Testis (tissue), 3 donors: Measurements from ENCODE around the gene FBXO8. TPM values are rescaled to one million over a fixed set of nuclear protein-coding genes. Genes with fewer than 3 reads are reported as not detected.

Experiments
- DNase-seq: peaks from one replicate; pipeline ENCODE4 v3.0.0-alpha.2; 2019
- H3K27ac ChIP-seq, 2 donors: fragments of 200-600 bp; sonication (generic); one replicate each; pipeline ENCODE4 v1.5.1; 2019
- H3K27me3 ChIP-seq: fragments of 200-600 bp; sonication (generic); one replicate; pipeline ENCODE4 v1.5.1; 2019
- H3K36me3 ChIP-seq: fragments of 200-600 bp; sonication (generic); one replicate; pipeline ENCODE4 v1.5.1; 2017; ENCODE audit warnings: low read depth; ENCODE audit errors: missing control alignments
- H3K4me1 ChIP-seq: fragments of 200-600 bp; sonication (generic); one replicate; pipeline ENCODE4 v1.5.1; 2019
- H3K4me3 ChIP-seq, 2 donors: fragments of 200-600 bp; sonication (generic); one replicate each; pipeline ENCODE4 v1.5.1; 2017 to 2019
- H3K9me3 ChIP-seq: fragments of 200-600 bp; sonication (generic); one replicate; pipeline ENCODE4 v1.5.1; 2017
- POLR2A ChIP-seq: fragments of 450-650 bp; IDR thresholded peaks from one replicate; pipeline ENCODE4 v1.6.1; 2017; ENCODE audit warnings: antibody characterized with exemption, mild to moderate bottlenecking, moderate library complexity
- WGBS, 2 donors: methylation state at CpG; one replicate each; pipeline ENCODE4 v1.1.5; 2018; 5-methylcytosine and 5-hydroxymethylcytosine counted together
- intact Hi-C: fragments of 100-400 bp; cut with DNase I; formaldehyde crosslinking; loops from one replicate; pipeline ENCODE4 v1.15.1; 2023; ENCODE audit warnings: low total_unique reads
- polyA plus RNA-seq: library from polyadenylated mRNA; stranded (reverse); fragments of 350-450 nt; fragmentation: Illumina TruSeq; extraction: RNeasy Lipid Tissue Mini Kit (QIAGEN cat#74804); gene quantifications from one replicate; pipeline ENCODE4 v1.2.3, GENCODE V29; 2014; ENCODE audit warnings: low read depth, low replicate concordance; ENCODE audit not compliant: insufficient read depth
- total RNA-seq, 2 donors: library from RNA; depleted of rRNA; stranded (reverse); fragments of >200 nt; gene quantifications; one replicate each; pipeline ENCODE4 v1.2.3, GENCODE V29; 2016
- TF ChIP-seq, protein P1 (sequence below), 3 experiments: fragments of 450-650 bp in 2 of 3; fragments of 200-600 bp in 1 of 3; sonication (generic) in 1 of 3; IDR thresholded peaks; one replicate each; pipeline ENCODE4 v1.5.1; 2016 to 2019; ENCODE audit warnings: antibody characterized with exemption in 3 of 3, mild to moderate bottlenecking in 2 of 3, moderate library complexity in 1 of 3

The FBXO8 gene
- total and polyA plus RNA-seq, 3 donors from 2014 or later, result 22.6 to 25.5 (median 24.5) TPM

DNA sequence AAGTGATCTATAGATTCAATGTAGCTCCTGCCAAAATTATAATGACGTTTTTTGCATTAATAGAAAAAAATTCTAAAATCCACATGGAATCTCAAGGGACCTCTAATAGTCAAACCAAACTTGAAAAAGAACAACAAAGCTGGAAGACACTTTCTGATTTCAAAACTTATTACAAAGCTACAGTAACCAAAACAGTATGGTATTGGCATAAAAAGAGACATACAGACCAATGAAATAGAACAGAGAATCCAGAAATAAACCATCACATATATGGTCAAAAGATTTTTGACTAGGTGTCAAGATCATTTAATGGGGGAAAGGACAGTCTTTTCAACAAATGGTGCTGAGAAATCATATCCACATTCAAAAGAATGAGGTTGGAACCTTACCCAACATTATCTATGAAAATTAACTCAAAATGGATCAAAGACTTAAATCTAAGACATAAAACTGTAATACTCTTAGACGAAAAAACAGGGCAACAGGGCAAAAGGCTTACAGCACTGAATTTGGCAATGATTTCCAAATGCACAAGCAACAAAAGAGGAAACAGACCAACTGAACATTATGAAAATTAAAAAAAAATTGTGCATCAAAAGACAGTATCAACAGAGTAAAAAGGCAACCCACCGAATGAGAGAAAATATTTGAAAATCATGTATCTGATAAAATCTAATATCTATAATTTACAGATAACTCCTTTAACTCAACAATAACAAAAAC is 3.9 kb downstream of the FBXO8 start:
- intact Hi-C loops, result no loop called here
- Histone ChIP-seq H3K36me3 (no peaks in the 10 kb centered on the region), H3K4me3 (no peak overlapping the region), H3K27me3 (no peaks in the 10 kb centered on the region), H3K27ac (no peak overlapping the region), H3K9me3 (no peaks in the 10 kb centered on the region), H3K4me1 (no peaks in the 10 kb centered on the region)
- DNase-seq, result no peak
- TF ChIP-seq, protein P1, sequence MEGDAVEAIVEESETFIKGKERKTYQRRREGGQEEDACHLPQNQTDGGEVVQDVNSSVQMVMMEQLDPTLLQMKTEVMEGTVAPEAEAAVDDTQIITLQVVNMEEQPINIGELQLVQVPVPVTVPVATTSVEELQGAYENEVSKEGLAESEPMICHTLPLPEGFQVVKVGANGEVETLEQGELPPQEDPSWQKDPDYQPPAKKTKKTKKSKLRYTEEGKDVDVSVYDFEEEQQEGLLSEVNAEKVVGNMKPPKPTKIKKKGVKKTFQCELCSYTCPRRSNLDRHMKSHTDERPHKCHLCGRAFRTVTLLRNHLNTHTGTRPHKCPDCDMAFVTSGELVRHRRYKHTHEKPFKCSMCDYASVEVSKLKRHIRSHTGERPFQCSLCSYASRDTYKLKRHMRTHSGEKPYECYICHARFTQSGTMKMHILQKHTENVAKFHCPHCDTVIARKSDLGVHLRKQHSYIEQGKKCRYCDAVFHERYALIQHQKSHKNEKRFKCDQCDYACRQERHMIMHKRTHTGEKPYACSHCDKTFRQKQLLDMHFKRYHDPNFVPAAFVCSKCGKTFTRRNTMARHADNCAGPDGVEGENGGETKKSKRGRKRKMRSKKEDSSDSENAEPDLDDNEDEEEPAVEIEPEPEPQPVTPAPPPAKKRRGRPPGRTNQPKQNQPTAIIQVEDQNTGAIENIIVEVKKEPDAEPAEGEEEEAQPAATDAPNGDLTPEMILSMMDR (IDR thresholded peaks at IDR 0.05), result no peak
- TF ChIP-seq POLR2A, result no peak
- 89 to 94% methylated on average over 3 of the region's 3 CpGs for WGBS, 2 donors

DNA sequence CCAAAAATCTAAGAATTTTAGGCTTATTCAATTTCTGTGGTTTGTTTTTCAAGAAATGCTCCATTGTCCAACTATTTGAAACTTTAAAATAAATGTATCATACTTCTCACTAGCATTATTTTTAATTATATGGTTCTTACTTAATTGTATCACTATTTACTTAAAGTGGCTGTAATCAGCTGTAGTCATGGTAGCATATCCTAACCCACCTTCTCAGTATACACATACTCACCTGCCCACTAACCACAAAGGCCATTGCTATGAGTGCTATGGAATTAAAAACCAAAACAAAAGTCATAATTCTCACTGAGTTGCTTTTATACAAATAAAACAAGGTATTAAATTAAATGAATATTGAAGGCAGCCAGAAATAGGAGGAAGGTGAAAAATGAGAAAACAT is 5.0 kb downstream of the FBXO8 start:
- intact Hi-C loops, result no loop called here
- no peak for TF ChIP-seq POLR2A
- TF ChIP-seq, protein P1 (IDR thresholded peaks at IDR 0.05), result no peak
- no peaks in the 10 kb centered on the region for H3K4me1 ChIP-seq

DNA sequence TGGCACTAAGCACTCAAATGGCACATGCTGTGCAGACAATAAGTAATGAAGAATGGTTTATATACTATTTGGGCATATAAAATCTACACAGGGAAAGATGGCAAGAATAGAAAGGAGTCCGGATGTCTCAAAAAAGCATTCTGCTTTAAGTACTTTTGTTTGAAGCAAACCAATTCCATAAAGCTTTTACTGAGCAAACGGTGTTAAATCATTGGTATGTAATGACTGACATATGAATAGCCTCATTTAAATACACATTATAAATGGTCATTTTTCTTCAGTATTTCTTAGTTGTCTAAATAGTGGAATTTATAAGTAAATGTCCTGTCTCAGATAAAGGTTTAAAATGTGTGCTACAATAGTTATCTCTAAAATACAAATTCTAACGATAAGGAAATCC is 6.0 kb downstream of the FBXO8 start:
- 74 to 82% methylated on average over 3 of the region's 3 CpGs for WGBS, 2 donors
- H3K27ac ChIP-seq, result no peak overlapping the region
- no peaks in the 10 kb centered on the region for H3K27me3 ChIP-seq
- H3K4me1 ChIP-seq, result no peaks in the 10 kb centered on the region
- TF ChIP-seq, protein P1 (IDR thresholded peaks at IDR 0.05), result no peak
- TF ChIP-seq POLR2A, result no peak
- no peaks in the 10 kb centered on the region for H3K36me3 ChIP-seq
- H3K9me3 ChIP-seq, result no peaks in the 10 kb centered on the region
- DNase-seq, result no peak
- H3K4me3 ChIP-seq, result no peak overlapping the region
- intact Hi-C loops, result no loop called here

More for the DNA sequence above, 5.0 kb downstream of the FBXO8 start:
- DNase-seq, result no peak
- H3K27me3 ChIP-seq, result no peaks in the 10 kb centered on the region
- H3K27ac ChIP-seq, result no peak overlapping the region
- H3K4me3 ChIP-seq, result no peak overlapping the region
- no peaks in the 10 kb centered on the region for H3K36me3 ChIP-seq
- H3K9me3 ChIP-seq, result no peaks in the 10 kb centered on the region

DNA sequence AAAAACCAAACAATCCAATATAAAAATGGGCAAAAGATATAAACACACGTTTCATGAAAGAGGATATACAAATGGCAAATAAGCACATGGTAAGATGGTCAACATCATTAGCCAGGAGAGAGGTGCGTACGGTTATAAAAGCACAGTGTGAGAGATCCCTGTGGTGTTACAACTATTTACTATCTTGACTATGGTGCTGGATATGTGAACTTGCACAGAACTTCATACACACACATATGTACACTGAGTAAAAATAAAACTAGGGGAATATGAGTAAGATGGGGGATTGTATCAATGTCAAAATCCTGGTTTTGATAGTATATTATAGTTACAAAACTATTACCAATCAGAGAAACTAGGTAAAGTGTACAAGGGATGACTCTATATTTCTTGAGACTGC is 8.4 kb downstream of the FBXO8 start:
- intact Hi-C loops, result no loop called here
- no peaks in the 10 kb centered on the region for H3K36me3 ChIP-seq
- H3K4me3 ChIP-seq, result no peak overlapping the region
- 83 to 90% methylated on average over 3 of the region's 3 CpGs for WGBS, 2 donors
- H3K27ac ChIP-seq, result no peak overlapping the region
- DNase-seq, result no peak
- no peaks in the 10 kb centered on the region for H3K9me3 ChIP-seq
- no peaks in the 10 kb centered on the region for H3K27me3 ChIP-seq
- TF ChIP-seq, protein P1 (IDR thresholded peaks at IDR 0.05), result no peak
- no peak for TF ChIP-seq POLR2A
- no peaks in the 10 kb centered on the region for H3K4me1 ChIP-seq

DNA sequence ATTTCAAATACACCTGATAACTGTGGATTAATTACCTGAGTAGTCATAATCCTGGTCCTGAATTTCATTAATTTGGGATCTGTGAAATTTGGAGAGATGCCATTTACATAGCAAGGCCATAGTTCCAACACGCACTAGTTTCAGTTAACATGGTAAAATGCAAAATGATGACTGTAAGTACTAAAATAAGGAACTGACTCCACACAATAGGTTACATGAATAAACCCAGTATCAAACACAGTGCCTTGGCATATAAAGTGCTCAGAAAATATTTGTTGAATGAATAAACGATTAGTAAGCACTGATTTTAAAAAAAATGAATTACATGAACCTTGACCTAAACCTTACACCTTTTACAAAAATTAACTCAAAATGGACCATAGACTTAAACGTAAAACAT is 9.0 kb downstream of the FBXO8 start:
- H3K27ac ChIP-seq, result no peak overlapping the region
- H3K9me3 ChIP-seq, result no peaks in the 10 kb centered on the region
- no peak overlapping the region for H3K4me3 ChIP-seq
- intact Hi-C loops, result no loop called here
- 90 to 97% methylated on average over 3 of the region's 3 CpGs for WGBS, 2 donors
- no peaks in the 10 kb centered on the region for H3K36me3 ChIP-seq
- no peaks in the 10 kb centered on the region for H3K4me1 ChIP-seq
- no peaks in the 10 kb centered on the region for H3K27me3 ChIP-seq
- no peak for DNase-seq
- no peak for TF ChIP-seq POLR2A
- TF ChIP-seq, protein P1 (IDR thresholded peaks at IDR 0.05), result no peak
